HG03097 (cell line): ENCODE results near the gene EIF4EBP2.

Source experiments
- ATAC-seq: cut with Tn5 transposase; IDR thresholded peaks from one replicate; pipeline ENCODE4 v1.9.1; 2021; ENCODE audit not compliant: unreplicated experiment, low FRiP score

The EIF4EBP2 gene

DNA sequence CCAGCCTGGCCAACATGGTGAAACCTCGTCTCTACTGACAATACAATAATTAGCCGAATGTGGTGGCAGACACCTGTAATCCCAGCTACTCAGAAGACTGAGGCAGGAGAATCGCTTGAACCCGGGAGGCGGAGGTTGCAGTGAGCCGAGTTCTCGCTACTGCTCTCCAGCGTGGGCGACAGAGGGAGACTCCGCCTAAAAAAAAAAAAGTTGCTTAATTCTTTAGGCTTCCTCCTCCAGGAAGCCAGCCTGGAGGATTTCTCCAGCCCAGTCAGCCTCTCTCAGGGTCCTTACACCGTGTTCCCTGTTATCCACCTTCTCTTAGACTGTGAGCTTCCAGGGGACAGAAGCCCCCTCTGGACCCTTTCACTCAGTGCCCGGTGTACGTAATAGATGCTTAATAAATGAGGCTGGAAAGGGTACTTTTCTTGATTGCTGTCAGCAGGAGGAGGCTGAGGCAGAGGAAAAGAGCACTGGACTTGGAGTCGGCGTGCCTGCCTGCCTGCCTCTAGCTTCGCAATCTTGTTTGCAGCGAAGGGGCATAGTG, 53.9 kb downstream of the EIF4EBP2 start:
- ATAC-seq: no peak

DNA sequence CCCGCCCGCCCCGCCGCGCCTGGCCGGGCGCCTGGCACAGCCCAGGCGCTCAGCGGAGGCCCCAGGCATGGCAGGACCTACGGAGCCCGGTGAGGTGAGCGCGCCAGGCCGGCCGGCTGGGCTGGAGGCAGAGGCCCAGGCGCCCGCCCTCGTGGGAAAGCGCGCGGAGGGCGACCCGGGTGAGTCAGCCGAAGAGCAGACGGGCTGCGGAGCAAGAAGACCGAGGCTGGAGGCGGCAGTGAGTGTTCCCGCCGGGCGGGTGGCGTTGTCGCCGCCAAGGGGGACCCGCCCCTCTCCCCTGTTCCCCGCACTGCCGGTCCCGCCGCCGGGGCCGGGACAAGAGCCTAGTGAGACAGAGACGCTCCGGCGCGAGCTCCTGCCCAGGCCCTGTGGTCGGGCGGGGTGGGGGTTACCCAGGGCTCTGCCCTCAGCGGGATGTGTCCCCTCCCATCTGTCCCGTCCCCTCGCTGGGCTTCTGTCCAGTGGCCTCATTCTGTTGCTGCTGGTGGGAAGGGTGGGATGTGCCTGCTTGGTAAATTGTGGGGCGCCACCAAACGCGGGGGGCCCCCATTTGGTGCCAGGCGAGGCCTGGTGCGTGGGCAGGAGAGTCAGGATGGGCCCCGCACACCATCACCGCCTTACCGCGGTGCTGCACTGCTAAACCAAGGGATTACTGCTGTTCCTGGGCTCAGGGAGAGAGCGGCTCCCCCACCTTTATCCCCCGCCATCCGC, 54.5 kb downstream of the EIF4EBP2 start:
- no peak for ATAC-seq

DNA sequence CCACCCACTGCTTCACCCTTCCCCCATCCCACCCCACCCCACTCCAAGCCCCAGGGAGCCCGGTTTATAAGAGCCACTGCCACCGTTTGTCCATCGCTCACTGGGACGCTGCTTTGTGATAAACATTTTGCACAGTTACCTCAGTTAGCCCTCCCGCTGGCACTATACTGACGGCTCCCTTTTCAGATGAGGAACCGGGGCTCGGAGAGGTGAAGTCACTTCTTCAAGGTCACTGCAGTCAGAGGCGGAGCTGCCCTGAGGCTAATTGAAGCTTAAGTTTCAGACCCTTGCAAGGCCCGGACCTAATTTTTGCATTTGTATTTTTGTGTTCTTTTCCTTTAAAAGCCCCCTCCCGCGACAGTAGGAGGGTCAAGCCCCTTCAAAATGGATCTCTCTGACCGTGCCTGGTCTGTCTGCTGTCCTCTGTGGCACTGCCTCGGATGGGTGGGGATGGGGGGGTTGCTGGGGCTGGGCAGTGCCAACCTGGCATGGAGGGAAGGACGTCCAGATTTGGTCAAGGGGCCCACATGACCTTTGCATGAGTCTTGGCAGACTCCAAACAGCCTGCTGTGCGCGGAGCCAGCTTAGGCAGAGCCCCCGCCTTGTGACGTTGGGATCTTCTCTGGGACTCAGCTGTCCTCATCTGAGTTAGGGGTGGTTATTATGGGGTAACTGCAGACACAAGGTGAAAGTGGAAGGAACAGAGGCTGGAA, 55.3 kb downstream of the EIF4EBP2 start:
- ATAC-seq: no peak

DNA sequence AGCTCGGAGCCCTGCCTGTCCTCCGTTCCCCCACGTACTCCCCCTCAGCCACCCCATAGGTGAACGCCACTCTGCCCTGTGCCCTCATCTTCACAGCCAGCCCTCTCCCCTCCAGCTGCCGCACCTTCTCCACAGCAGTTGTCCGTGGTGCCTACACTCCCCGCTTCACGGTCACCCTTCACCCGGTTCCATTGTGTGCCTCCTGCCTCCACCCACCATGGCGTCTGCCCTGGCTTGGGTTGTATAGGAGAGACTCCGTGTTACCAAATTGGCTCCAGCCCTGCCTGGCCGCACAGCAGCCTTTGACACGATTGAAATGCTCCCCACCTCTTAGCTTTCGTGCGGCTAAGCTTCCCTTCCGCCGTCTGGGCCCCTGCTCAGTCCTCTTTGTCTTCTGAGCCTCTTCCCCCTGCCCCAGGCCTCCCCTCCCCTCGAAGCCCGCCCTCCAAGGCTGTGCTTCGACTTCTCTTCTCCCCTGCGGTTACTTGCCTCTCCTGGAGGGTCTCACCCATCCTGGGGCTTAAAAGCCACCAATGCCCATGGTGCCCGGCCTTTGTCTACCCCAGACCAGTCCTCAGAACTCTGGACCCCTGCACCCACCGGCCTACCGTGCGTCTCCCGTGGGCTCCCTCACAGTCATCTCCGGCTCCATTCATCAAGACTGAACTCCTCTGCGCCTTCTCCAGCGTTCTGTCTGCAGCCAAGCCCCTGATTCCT, 56.0 kb downstream of the EIF4EBP2 start:
- ATAC-seq: no peak

DNA sequence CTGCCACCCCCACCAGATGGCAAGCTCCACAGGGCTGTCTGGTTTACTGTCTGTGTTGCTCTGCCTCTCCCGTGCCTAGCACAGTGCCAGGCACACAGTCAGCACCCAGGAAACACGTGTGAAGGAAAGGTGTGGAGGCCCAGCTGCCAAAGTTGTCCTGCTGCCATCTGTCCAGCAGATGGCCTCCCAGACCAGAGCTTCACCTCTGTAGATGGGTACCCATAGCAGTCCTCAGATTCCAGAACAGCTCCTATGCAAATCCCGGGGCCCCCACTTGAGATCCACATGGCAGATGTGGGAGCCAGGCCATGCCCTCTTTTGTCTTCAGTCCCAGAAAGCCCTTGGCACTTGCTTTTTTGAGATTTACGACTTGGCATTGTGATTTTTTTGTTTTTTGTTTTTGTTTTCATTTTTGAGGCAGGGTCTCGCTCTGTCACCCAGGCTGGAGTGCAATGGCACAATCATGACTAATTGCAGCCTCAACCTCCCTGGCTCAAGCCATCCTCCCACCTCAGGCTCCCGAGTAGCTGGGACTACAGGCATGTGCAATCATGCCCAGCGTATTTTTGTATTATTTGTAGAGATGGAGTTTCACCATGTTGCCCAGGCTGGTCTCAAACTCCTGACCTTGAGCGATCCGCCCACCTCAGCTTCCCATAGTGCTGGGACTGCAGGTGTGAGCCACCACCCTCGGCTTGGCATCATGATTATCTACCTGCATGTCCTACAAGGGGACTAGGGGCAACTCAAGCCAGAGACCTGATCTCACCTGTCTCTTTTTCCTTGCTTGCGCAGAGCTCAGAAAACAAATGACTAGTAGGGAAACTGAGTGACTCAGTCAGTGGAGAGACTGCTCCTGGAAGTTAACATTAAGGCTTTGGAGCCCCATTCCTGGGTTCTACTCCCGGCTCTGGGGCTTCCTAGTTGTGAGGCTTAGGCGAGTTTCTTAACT, 57.7 kb downstream of the EIF4EBP2 start:
- no peak for ATAC-seq

DNA sequence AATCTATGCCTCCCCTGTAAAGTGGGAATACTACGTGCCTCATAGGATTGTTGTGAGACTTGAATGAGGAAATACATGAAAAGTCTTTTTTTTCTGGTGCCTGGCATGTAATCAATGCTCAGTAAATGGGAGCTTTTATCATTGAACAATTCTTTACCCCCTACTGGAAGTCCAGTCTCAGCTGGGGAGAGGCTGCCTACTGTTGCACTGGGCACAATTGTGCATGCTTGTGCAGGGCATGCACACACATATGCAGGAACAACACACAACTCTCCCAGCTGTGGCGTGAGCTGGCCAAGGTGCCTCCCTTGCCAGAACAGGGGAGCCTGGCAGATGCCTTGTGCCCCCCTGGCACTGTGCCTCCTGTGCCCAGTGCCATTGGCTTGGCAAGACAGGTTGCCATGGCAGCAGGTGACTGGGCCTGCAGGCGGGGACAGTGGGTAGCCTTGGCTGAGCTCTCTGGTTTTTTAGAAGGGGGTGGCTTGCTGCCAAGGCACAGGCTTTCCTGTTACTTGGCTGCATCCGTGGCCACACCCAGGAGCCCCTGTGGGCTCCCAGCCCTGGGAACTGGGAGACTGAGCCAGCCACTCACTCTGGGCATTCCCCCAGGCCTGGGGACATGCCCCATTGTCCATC, 58.5 kb downstream of the EIF4EBP2 start:
- no peak for ATAC-seq

DNA sequence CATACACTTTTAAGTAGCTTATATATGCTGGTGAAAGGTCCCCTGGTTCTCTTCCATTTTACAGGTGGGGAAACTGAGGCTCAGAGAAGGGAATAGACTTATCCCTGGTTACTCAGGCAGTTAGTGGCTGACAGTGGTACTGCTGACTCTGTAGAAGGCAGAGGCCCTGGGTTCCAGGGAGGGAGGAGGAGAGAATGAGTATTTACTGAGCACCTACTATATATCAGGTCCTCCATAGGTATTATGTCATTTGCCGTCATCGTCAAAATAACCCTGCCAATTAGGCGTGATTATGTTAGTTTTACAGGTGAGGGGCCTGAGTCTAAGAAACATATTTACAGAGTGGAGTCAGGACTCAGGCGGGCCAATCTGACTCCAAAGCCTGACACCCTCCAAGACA, 61.3 kb downstream of the EIF4EBP2 start:
- no peak for ATAC-seq

DNA sequence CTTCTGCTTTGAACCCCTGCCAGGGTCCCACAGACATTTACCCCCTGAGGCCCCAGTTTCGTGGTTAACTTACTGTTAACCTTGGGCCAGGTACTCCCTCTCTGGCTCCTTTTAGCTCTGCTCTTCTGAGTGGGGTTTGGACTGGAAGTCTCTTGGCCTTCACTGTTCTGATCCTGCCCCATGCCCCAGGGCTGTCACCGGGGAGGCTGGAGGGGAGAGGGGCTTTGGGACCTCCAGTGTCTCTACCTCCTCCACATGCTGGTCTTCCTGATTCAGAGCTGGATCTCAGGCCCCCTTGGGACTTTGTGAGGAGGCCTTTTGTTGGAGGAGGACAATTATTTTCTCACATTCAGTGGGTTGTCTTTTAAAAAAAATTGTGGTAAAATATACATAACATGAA, 61.9 kb downstream of the EIF4EBP2 start:
- no peak for ATAC-seq

DNA sequence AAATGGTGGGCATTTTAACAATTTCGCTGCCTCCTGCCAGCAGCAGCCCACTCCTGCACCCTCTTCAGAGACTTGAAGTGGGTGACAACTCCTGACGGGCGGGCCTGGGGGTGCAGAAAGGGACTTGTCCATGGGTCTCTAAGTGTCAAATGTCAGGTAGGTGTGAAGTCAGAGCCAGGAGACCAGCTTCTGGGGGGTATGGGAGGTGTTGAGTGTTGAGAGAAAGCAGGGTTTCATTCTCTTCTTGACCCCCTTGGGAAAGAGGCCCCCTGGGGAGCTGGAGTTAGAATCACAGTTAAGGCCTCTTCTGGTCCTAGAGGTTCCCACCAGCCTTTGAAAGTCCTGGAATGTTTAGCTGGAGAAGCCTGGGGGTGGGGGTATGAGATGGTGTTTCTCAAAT, 63.0 kb downstream of the EIF4EBP2 start:
- no peak for ATAC-seq

DNA sequence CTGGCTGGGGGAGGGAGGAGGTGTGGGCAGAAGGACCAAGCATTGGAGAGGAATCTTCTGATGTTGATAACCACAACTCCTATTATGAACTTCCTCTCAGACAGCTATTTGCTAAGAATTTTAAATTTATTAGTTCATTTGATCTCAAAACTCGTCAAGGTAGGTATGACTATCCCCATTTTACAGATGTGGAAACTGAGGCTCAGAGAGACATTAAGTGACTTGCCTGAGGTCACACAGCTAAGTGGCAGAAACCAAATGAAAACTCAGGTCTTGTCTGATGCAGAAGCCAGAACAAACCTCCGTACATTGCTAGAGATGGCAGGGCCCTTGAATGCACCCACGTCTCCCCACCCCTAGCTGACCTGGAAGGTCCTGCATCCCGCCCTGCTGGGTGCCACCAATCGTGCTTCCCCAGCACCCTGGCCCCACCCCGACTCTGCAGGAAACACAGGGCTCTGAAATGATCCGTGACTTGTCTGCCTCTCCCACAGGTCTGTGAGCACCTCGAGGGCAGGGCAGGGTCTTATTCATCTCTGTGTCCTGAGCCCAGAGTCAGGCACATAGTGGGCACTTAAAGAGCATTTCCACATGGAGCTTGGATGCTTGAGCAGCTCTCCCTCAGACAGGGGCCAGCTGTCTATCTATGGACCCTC, 69.0 kb downstream of the EIF4EBP2 start:
- ATAC-seq: no peak

DNA sequence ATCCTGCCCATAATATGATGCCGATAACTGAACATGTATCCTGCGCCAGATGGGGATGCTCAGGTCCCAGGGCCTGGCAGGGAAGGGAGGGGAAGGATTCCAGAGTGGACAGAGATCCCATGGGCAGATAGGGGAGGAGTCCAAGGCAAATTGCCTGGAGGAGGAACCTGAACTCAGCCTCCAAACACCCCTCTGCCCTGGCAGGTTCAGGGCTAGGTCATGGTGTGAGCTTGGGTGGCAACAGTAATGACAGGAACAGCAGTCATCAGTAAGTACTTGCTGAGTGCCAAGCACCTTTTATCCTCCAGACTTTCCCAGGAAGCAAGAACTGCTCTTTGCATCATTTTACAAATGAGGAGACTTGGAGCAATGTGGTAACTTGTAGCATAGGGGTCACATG, 70.8 kb downstream of the EIF4EBP2 start:
- ATAC-seq: no peak

DNA sequence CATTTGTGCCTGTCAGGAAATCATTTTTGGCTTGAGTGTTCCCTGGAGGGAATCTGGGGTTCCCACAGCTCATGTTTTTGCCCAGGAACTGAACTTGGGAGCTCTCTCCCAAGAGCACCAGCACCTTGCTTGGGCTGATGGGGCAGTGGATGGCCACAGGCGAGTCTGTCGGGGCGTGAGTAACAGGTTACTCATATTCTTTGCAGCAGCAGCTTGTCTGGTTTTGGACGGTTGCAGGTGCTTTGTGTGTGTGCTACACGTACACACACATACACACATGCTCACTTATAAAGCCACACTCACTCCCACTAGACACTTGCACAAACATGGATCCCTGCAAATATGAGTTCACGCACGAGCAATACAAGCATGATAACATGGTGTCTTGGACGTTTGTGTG, 71.7 kb downstream of the EIF4EBP2 start:
- no peak for ATAC-seq

DNA sequence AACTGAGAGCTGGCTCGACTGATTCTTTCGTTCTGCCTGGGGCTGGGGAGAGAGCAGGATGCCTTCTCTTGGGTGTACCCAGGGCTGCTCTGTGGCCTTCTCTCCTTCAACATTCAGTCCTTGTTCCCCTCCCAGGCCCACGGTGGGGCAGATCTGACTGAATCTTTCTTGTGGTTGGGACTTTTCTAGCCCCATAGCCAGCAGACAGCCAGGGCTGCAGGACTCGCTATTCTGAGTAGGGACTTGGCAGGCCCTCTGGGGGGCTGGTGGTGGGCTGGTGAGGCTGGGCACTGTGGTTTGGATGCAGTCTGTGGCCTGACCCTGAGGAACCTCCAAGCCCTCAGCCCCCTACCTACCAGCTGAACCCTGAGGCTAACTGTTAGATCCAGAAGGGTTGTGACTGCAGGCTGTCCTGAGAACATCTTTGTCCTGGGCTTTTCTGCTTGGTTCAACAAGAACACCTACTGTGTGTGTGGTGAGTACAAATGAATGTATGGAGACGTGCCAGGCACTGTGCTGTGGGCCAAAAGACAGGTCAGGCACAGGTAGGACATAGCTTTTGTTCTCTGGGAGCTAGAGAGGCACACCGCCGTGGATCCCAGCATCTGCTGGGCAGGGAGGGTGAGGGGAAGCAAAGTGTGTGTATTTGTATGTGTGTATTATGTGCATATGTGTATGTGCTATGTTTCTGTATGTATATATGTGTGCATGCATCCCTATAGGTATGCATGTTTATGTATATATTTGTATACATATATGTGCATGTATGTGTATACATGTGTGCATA, 72.5 kb downstream of the EIF4EBP2 start:
- no peak for ATAC-seq

DNA sequence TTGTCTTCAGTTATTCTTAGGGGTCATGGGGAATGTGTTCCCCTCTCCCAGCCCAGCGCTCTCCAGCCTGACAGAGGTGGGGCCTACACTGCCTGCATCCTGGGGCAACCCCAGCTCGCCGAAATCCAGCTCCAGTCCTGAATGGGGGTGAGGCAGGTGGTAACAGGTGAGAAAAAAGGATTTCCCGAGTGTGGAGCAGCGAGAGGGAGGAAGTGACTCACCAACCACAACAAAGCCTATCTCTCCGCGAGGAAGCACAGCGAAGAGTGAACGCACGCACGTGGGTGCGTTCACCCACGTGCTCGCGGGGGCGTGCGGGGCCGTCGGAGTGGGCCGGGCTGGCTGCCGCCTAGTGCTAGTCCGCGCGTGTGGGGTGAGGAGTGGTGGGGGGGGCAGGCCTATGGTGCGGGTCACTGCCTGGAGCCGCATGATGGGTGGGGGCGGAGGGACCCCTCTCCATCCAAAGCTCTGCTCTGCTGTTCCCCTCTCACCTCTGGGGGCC, 73.8 kb downstream of the EIF4EBP2 start:
- no peak for ATAC-seq
